DND-41 (cell line): ENCODE measurements around the gene GIPC3.

Source experiments
- ATAC-seq: fragments of 200-7000 bp; cut with Tn5 transposase; 3 replicates; pipeline ENCODE4 v1.9.1; 2021; ENCODE audit warnings: low read depth; ENCODE audit not compliant: insufficient read depth
- DNase-seq: peaks from one replicate; pipeline ENCODE4 v3.0.0-alpha.2; 2020
- H2AFZ ChIP-seq: 2 replicates; pipeline ENCODE4 v1.6.0; 2012; ENCODE audit warnings: low read depth, low read length
- H3K27ac ChIP-seq: 2 replicates; pipeline ENCODE4 v1.5.1; 2012; ENCODE audit warnings: low read length, inconsistent platforms
- H3K27me3 ChIP-seq: fragments of 200-600 bp; sonication (generic); 2 replicates; pipeline ENCODE4 v1.6.0; 2012; ENCODE audit warnings: low read length, mild to moderate bottlenecking, inconsistent platforms; ENCODE audit not compliant: insufficient read depth, poor library complexity
- H3K36me3 ChIP-seq: 2 replicates; pipeline ENCODE4 v1.5.1; 2012; ENCODE audit warnings: low read length, inconsistent platforms; ENCODE audit not compliant: insufficient read depth
- H3K4me1 ChIP-seq: 2 replicates; pipeline ENCODE4 v1.5.1; 2012; ENCODE audit warnings: mild to moderate bottlenecking, low read length; ENCODE audit not compliant: insufficient read depth
- H3K4me2 ChIP-seq: 2 replicates; pipeline ENCODE4 v1.6.0; 2012; ENCODE audit warnings: mild to moderate bottlenecking, moderate library complexity, low read length, inconsistent platforms; ENCODE audit not compliant: insufficient read depth
- H3K4me3 ChIP-seq, 2 experiments: fragments of 200-600 bp in 1 of 2; shearing (Covaris generic) in 1 of 2; 2 replicates each; pipeline ENCODE4 v1.5.1; 2012 to 2016; ENCODE audit warnings: inconsistent platforms in 2 of 2, low read length in 2 of 2, mild to moderate bottlenecking in 2 of 2, low read depth in 1 of 2, moderate library complexity in 1 of 2
- H3K79me2 ChIP-seq: 2 replicates; pipeline ENCODE4 v1.6.0; 2012; ENCODE audit warnings: low read length, inconsistent platforms; ENCODE audit not compliant: insufficient read depth
- H3K9ac ChIP-seq: 2 replicates; pipeline ENCODE4 v1.6.0; 2012; ENCODE audit warnings: low read depth, mild to moderate bottlenecking, inconsistent platforms, low read length, moderate library complexity
- H3K9me3 ChIP-seq: 2 replicates; pipeline ENCODE4 v1.5.1; 2012; ENCODE audit warnings: low read length, moderate library complexity, mild to moderate bottlenecking, inconsistent platforms; ENCODE audit not compliant: insufficient read depth, severe bottlenecking
- H4K20me1 ChIP-seq: 2 replicates; pipeline ENCODE4 v1.6.0; 2012; ENCODE audit warnings: low read length; ENCODE audit not compliant: insufficient read depth
- EZH2 ChIP-seq: IDR thresholded peaks from 3 replicates; pipeline ENCODE4 v1.6.1; 2012; ENCODE audit warnings: borderline replicate concordance, low read depth, mild to moderate bottlenecking, moderate library complexity, low read length, inconsistent platforms; ENCODE audit not compliant: severe bottlenecking
- TF ChIP-seq, protein P1 (sequence below): IDR thresholded peaks from 2 replicates; pipeline ENCODE4 v1.5.1; 2012; ENCODE audit warnings: borderline replicate concordance, low read length, moderate library complexity, mild to moderate bottlenecking; ENCODE audit not compliant: poor library complexity, severe bottlenecking; ENCODE audit errors: extremely low read depth

Gene GIPC3

DNA sequence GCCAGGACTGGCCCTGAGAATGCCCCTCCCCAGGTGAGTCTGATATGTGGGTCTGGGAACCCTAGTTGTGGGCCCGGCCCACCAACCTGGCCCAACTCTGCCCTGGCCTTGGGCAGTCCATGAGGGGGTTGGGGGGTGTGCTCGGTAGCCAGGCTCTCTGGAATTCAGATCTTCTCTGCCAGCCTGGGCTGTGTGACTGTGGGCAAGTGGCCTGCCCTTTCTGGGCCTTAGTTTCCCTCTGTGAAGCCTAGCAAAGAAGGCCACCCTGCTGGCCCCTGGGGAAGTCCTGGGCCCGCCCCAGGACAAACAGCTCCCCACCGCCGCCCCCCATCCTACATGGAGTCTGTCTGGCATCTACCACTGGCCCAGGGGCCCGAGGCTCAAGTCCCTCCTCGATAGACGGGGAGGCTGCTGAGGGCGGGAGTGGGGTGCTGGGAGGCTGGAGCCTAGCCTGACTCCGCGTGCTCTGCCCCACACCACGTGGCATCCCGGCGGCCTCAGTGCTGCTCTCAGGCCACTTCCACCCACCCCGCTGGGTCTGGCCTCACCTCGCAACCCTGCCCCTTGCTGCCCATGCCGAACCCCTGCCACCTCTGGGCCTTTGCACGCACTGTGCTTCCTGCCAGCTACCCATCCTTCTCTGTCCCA lies 29.7 kb downstream of the GIPC3 start:
- no peaks in the 10 kb centered on the region for H3K79me2 ChIP-seq
- no peaks in the 10 kb centered on the region for H3K9me3 ChIP-seq
- H3K9ac ChIP-seq, result no peak overlapping the region
- H3K27ac ChIP-seq, result no peak overlapping the region
- H4K20me1 ChIP-seq, result peaks cover 5% of the 10 kb centered on the region; the same call in 1 of the 2 replicates
- peaks cover 63% of the 10 kb centered on the region for H3K36me3 ChIP-seq
- H3K27me3 ChIP-seq, result no peaks in the 10 kb centered on the region
- no peak overlapping the region for H3K4me3 ChIP-seq
- H3K4me2 ChIP-seq, result no peak overlapping the region
- no peak for DNase-seq
- H3K4me1 ChIP-seq, result no peaks in the 10 kb centered on the region
- ATAC-seq, result no peak
- TF ChIP-seq, protein P1, sequence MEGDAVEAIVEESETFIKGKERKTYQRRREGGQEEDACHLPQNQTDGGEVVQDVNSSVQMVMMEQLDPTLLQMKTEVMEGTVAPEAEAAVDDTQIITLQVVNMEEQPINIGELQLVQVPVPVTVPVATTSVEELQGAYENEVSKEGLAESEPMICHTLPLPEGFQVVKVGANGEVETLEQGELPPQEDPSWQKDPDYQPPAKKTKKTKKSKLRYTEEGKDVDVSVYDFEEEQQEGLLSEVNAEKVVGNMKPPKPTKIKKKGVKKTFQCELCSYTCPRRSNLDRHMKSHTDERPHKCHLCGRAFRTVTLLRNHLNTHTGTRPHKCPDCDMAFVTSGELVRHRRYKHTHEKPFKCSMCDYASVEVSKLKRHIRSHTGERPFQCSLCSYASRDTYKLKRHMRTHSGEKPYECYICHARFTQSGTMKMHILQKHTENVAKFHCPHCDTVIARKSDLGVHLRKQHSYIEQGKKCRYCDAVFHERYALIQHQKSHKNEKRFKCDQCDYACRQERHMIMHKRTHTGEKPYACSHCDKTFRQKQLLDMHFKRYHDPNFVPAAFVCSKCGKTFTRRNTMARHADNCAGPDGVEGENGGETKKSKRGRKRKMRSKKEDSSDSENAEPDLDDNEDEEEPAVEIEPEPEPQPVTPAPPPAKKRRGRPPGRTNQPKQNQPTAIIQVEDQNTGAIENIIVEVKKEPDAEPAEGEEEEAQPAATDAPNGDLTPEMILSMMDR, result no peak
- no peak for TF ChIP-seq EZH2
- H2AFZ ChIP-seq, result no peak overlapping the region

DNA sequence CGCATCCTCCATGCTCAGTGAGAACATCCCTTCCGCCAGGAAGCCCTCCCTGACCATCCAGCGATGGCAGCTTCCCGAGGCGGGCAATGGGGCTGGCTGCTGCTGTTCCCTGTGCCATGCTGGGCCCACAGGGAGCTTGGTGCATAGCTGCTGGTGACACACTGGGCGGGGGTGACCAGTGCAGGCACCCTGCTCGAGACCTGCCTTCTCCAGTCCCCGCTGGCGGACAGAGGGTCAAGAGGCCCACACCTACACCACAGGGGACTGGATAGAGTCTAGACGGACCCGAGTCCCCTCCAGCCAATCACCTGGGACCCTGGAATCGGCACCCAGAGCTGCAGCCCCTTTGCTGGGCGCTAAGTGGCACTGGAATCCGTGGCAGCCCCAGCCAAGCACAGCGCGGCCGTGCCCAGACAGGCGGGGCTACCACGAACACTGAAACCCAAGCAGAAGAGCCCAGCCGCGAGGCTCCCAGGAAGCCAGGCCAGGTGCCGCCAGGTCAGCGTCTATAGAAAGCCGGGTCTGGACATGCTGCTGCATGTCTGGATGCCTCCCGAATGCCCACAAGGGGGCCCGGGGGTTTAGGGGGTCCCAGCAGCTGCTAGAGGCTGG lies 30.4 kb downstream of the GIPC3 start:
- Histone ChIP-seq H4K20me1 (peaks cover 5% of the 10 kb centered on the region; the same call in 1 of the 2 replicates), H3K4me3 (no peak overlapping the region), H3K4me1 (no peaks in the 10 kb centered on the region), H2AFZ (no peak overlapping the region), H3K27ac (no peak overlapping the region), H3K9ac (no peak overlapping the region), H3K36me3 (peaks cover 66% of the 10 kb centered on the region), H3K27me3 (no peaks in the 10 kb centered on the region), H3K4me2 (no peak overlapping the region), H3K9me3 (no peaks in the 10 kb centered on the region), H3K79me2 (no peaks in the 10 kb centered on the region)
- TF ChIP-seq, protein P1, result no peak
- no peak for TF ChIP-seq EZH2
- DNase-seq (no peak), ATAC-seq (no peak)

DNA sequence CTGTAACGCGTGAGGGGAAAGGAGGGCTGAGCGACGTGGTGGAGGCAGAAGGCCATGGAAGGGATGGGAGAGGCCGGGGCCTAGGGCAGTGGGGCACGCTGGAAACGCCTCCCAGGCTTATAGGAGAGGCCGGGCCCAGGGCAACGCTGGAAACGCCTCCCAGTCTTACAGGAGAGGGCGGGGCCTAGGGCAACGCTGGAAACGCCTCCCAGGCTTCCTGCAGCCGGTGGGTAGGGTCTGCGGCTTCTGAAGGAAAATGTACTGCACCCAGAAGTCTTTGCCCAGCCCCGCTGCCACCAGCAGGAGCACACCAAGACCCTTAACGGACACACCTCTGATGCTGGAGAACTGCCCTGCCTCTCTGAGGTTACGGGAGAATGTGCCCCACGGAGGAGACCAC lies 32.2 kb downstream of the GIPC3 start:
- Histone ChIP-seq H2AFZ (no peak overlapping the region), H3K79me2 (peaks cover 3% of the 10 kb centered on the region; the same call in 1 of the 2 replicates), H3K9me3 (no peaks in the 10 kb centered on the region), H3K4me1 (no peaks in the 10 kb centered on the region), H4K20me1 (peaks cover 5% of the 10 kb centered on the region; the same call in 1 of the 2 replicates), H3K27ac (no peak overlapping the region), H3K36me3 (peaks cover 66% of the 10 kb centered on the region), H3K9ac (no peak overlapping the region), H3K4me2 (no peak overlapping the region), H3K27me3 (no peaks in the 10 kb centered on the region), H3K4me3 (no peak overlapping the region)
- no peak for TF ChIP-seq EZH2
- TF ChIP-seq, protein P1, result no peak
- no peak for DNase-seq
- 0 out of 3 replicates have a peak, but pooled peaks have one; percentile 22 for ATAC-seq
